MCF 10A (cell line): ENCODE data around the gene DMAC2. TPM values are rescaled to one million over a fixed set of nuclear protein-coding genes. Genes with fewer than 3 reads are reported as not detected.

Source experiments
- BruUV-seq: library from RNA; stranded (reverse); fragments of 400-500 nt; replicated peaks from 2 replicates; lab custom pipeline; 2021; lab: Mats Ljungman, UMichigan
- CTCF ChIA-PET: fragments of 300-600 bp; sonication (Branson Sonifier 250); formaldehyde crosslinking; extraction: SDS; loops from one replicate; lab custom pipeline; 2021; ENCODE audit warnings: antibody characterized with exemption, inconsistent platforms; lab: Yijun Ruan, JAX
- POLR2A ChIA-PET: fragments of 300-600, 350-650 bp; sonication (Branson Sonifier 250); formaldehyde crosslinking; extraction: SDS; loops from one replicate; lab custom pipeline; 2020; ENCODE audit warnings: antibody characterized with exemption, inconsistent platforms; lab: Yijun Ruan, JAX
- DNase-seq: peaks from one replicate; pipeline ENCODE4 v3.0.0-alpha.2; 2018; ENCODE audit not compliant: unreplicated experiment
- H3K27ac Mint-ChIP-seq: one replicate; pipeline ENCODE4 v1.8.0; 2022; ENCODE audit warnings: mild to moderate bottlenecking, low read depth, mixed read lengths; ENCODE audit not compliant: unreplicated experiment
- H3K27me3 Mint-ChIP-seq: one replicate; pipeline ENCODE4 v1.8.0; 2022; ENCODE audit warnings: mixed read lengths; ENCODE audit not compliant: insufficient read depth, unreplicated experiment
- H3K36me3 Mint-ChIP-seq: one replicate; pipeline ENCODE4 v1.8.0; 2022; ENCODE audit warnings: mild to moderate bottlenecking, moderate library complexity, mixed read lengths; ENCODE audit not compliant: insufficient read depth, unreplicated experiment
- H3K4me1 Mint-ChIP-seq: one replicate; pipeline ENCODE4 v1.8.0; 2022; ENCODE audit warnings: mixed read lengths; ENCODE audit not compliant: insufficient read depth, unreplicated experiment
- H3K4me3 Mint-ChIP-seq: one replicate; pipeline ENCODE4 v1.8.0; 2022; ENCODE audit warnings: mild to moderate bottlenecking, moderate library complexity, mixed read lengths; ENCODE audit not compliant: unreplicated experiment
- H3K9me3 Mint-ChIP-seq: one replicate; pipeline ENCODE4 v1.8.0; 2022; ENCODE audit warnings: mixed read lengths; ENCODE audit not compliant: unreplicated experiment
- CTCF ChIP-seq: fragments of 200-600 bp; IDR thresholded peaks from one replicate; pipeline ENCODE4 v1.8.0; 2022; ENCODE audit warnings: antibody characterized with exemption, mild to moderate bottlenecking; ENCODE audit not compliant: unreplicated experiment
- intact Hi-C: fragments of 100-400 bp; cut with micrococcal nuclease; formaldehyde crosslinking; loops from 2 replicates; pipeline ENCODE4 v1.14.1; 2022
- total RNA-seq: library from RNA; stranded (reverse); gene quantifications from 2 replicates; pipeline ENCODE4 v1.2.3, GENCODE V29; 2022

DMAC2 gene
- total RNA-seq, 1 experiment from 2014 or later: 34.8 TPM

- no peaks in the 10 kb centered on the region for H3K9me3 Mint-ChIP-seq
- POLR2A ChIA-PET: no interaction called here
- H3K27me3 Mint-ChIP-seq: no peaks in the 10 kb centered on the region
- H3K36me3 Mint-ChIP-seq: peaks cover 63% of the 10 kb centered on the region
- BruUV-seq: no TSS peak
- H3K27ac Mint-ChIP-seq: no peak overlapping the region
- no peak for DNase-seq
- CTCF ChIA-PET: interaction anchor here (0.5 kb wide), 1 partner anchor 219 kb away, joined by 3 read pairs; no protein-coding TSS in a partner anchor
- no peak overlapping the region for H3K4me3 Mint-ChIP-seq
- H3K4me1 Mint-ChIP-seq: peaks cover 8% of the 10 kb centered on the region
- intact Hi-C loops: no loop called here
- TF ChIP-seq CTCF: no peak
These were observed 16.8 kb downstream of the DMAC2 start for GRCh38 chr19:41422955-41423354.

- intact Hi-C loops: no loop called here
These were observed 17.3 kb downstream of the DMAC2 start for GRCh38 chr19:41422456-41422855.

GRCh38 chr19:41421973-41422372, 17.7 kb downstream of the DMAC2 start:
- Mint-ChIP-seq H3K36me3 (peaks cover 68% of the 10 kb centered on the region), H3K9me3 (no peaks in the 10 kb centered on the region), H3K4me1 (peaks cover 4% of the 10 kb centered on the region), H3K27me3 (no peaks in the 10 kb centered on the region), H3K27ac (no peak overlapping the region), H3K4me3 (no peak overlapping the region)
- intact Hi-C loops: no loop called here
- no peak for TF ChIP-seq CTCF
- DNase-seq: no peak
- CTCF ChIA-PET: no interaction called here
- no TSS peak for BruUV-seq
- POLR2A ChIA-PET: no interaction called here

More at GRCh38 chr19:41422456-41422855, 17.3 kb downstream of the DMAC2 start:
- ChIA-PET POLR2A (no interaction called here), CTCF (interaction anchor here (0.5 kb wide), 1 partner anchor 220 kb away, joined by 3 read pairs; no protein-coding TSS in a partner anchor)
- BruUV-seq: no TSS peak
- no peak overlapping the region for H3K27ac Mint-ChIP-seq
- H3K36me3 Mint-ChIP-seq: peaks cover 68% of the 10 kb centered on the region
- H3K4me3 Mint-ChIP-seq: no peak overlapping the region
- no peak for DNase-seq
- no peaks in the 10 kb centered on the region for H3K9me3 Mint-ChIP-seq
- H3K27me3 Mint-ChIP-seq: no peaks in the 10 kb centered on the region
- peaks cover 8% of the 10 kb centered on the region for H3K4me1 Mint-ChIP-seq
- no peak for TF ChIP-seq CTCF

- Mint-ChIP-seq H3K4me1 (no peaks in the 10 kb centered on the region), H3K27ac (no peak overlapping the region), H3K27me3 (no peaks in the 10 kb centered on the region), H3K36me3 (peaks cover 69% of the 10 kb centered on the region), H3K4me3 (no peak overlapping the region), H3K9me3 (no peaks in the 10 kb centered on the region)
- BruUV-seq: no TSS peak
- TF ChIP-seq CTCF: no peak
- DNase-seq: no peak
- ChIA-PET CTCF (interaction anchor here (1.6 kb wide), 1 partner anchor 10 kb away, joined by 5 read pairs; no protein-coding TSS in a partner anchor), POLR2A (interaction anchor here (0.8 kb wide), 1 partner anchor 57 kb away, joined by 4 read pairs; the partner anchor contains the start of gene B9D2)
- intact Hi-C loops: no loop called here
These were observed 18.4 kb downstream of the DMAC2 start for GRCh38 chr19:41421314-41421713.
